Esophagus squamous epithelium (tissue), 5 donors: ENCODE data around the gene HVCN1. TPM values are rescaled to one million over a fixed set of nuclear protein-coding genes. Genes with fewer than 3 reads are reported as not detected.
A peak's percentile ranks its signal among the peaks of the same experiment; 100 is the strongest.
"Not testable (repeated sequence)": the region's sequence is repeated elsewhere in the genome, so short reads cannot be mapped to it uniquely, and the experiment has no call there.

Experiments
- DNase-seq: peaks from one replicate; lab custom pipeline; 2025; lab: John Stamatoyannopoulos, UW
- H3K27ac ChIP-seq, 4 donors: fragments of 200-600 bp; sonication (generic); one replicate each; pipeline ENCODE4 v1.5.1; 2016 to 2019; ENCODE audit warnings: mild to moderate bottlenecking in 1 of 4
- H3K27me3 ChIP-seq, 4 donors: fragments of 200-600 bp; sonication (generic); 1 replicate in 3 of 4; 2 replicates in 1 of 4; pipeline versions ENCODE4 v1.5.1 to v1.6.0; 2017 to 2021; ENCODE audit warnings: antibody characterized with exemption in 1 of 4
- H3K36me3 ChIP-seq, 3 donors: fragments of 200-600 bp; sonication (generic); one replicate each; pipeline ENCODE4 v1.5.1; 2016 to 2019
- H3K4me1 ChIP-seq, 3 donors: fragments of 200-600 bp; sonication (generic); one replicate each; pipeline ENCODE4 v1.5.1; 2017 to 2019
- H3K4me3 ChIP-seq, 4 donors: fragments of 200-600 bp; sonication (generic); 1 replicate in 3 of 4; 2 replicates in 1 of 4; pipeline ENCODE4 v1.5.1; 2016 to 2019; ENCODE audit warnings: mild to moderate bottlenecking in 2 of 4, moderate library complexity in 1 of 4
- H3K9me3 ChIP-seq, 3 donors: fragments of 200-600 bp; sonication (generic); one replicate each; pipeline ENCODE4 v1.5.1; 2016 to 2019
- CTCF ChIP-seq, 6 experiments: fragments of 450-650 bp in 4 of 6; fragments of 200-600 bp in 2 of 6; sonication (generic) in 2 of 6; IDR thresholded peaks; one replicate each; pipeline ENCODE4 v1.5.1; 2016 to 2019; ENCODE audit warnings: antibody characterized with exemption in 6 of 6, mild to moderate bottlenecking in 4 of 6, moderate library complexity in 4 of 6
- POLR2A ChIP-seq, 4 donors: fragments of 450-650 bp; IDR thresholded peaks; one replicate each; pipeline ENCODE4 v1.6.1; 2017; ENCODE audit warnings: antibody characterized with exemption in 4 of 4, mild to moderate bottlenecking in 4 of 4, moderate library complexity in 3 of 4
- WGBS, 2 donors: methylation state at CpG; one replicate each; pipeline ENCODE4 v1.1.5; 2018; 5-methylcytosine and 5-hydroxymethylcytosine counted together
- intact Hi-C: fragments of 100-400 bp; cut with DNase I; formaldehyde crosslinking; loops from one replicate; pipeline ENCODE4 v1.15.0; 2022
- total RNA-seq, 4 donors: library from RNA; depleted of rRNA; stranded (reverse); fragments of >200 nt; gene quantifications; one replicate each; pipeline ENCODE4 v1.1.0, GENCODE V29; 2016
- donor health status: DM: yes; HTN: yes; CAD: no.

The HVCN1 gene
- total RNA-seq, 4 donors from 2014 or later = 1.0 to 5.7 (median 1.7) TPM

GRCh38 chr12:110613771-110614684 is 74.9 kb downstream of the HVCN1 start, which contains the start of gene TCTN1:
Gene TCTN1 (plus strand): TSS chr12:110614129. CDS start chr12:110614183, 54 bp downstream.
- peak within 1 kb of the TSS; percentile 68 to 83 (median 75) for H3K27ac ChIP-seq
- no peaks in the 10 kb centered on the region for H3K36me3 ChIP-seq
- H3K27me3 ChIP-seq = no peaks in the 10 kb centered on the region
- no peaks in the 10 kb centered on the region for H3K9me3 ChIP-seq
- peak within 1 kb of the TSS; percentile 57 to 81 (median 74) for H3K4me3 ChIP-seq
- TF ChIP-seq CTCF (IDR thresholded peaks at IDR 0.05) (peak in 2 of 6 experiments; percentile 10 to 26), POLR2A (IDR thresholded peaks at IDR 0.05) (peak in 2 of 4 donors; percentile 16 to 65)
- 4 to 6% methylated on average over 9 to 22 of the region's 60 CpGs for WGBS, 2 donors
- H3K4me1 ChIP-seq = peaks cover 0 to 15% (median 8%) of the 10 kb centered on the region in 3 donors
- intact Hi-C loops = no loop called here
- peak; percentile 72 for DNase-seq

DNA sequence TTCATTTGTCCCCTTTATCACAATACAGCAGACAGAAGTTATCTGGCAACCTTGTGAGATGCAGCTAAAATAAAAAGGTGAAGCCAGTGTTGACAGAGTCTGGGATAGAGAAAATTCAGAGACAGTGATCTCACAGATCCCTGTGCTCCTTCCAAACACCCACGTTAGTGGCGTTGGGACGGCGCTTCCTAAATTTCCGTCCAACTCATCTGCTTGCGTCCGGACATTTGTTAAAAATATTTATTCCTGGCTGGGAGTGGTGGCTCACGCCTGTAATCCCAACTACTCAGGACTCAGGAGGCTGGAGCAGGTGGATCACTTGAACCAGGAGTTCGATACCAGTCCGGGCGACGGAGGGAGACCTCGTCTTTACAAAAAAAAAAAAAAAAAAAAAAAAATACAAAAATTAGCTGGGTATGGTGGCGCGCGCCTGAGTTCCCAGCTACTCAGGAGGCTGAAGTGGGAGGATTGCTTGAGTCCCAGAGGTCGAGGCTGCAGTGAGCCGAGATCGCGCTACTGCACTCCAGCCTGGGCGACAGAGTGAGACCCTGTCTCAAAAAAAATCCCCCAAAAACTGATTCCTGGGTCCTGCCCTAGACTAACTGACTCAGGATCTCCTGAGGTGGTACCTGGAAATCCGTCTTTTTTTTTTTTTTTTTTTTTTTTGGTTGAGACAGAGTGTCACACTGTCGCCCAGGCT is 75.7 kb downstream of the HVCN1 start:
- H3K36me3 ChIP-seq = no peaks in the 10 kb centered on the region
- H3K27me3 ChIP-seq = no peaks in the 10 kb centered on the region
- DNase-seq = no peak
- no peaks in the 10 kb centered on the region for H3K9me3 ChIP-seq
- peak overlapping the region; percentile 57 to 81 (median 74) for H3K4me3 ChIP-seq
- H3K27ac ChIP-seq = peak overlapping the region; percentile 68 to 83 (median 75)
- H3K4me1 ChIP-seq = peaks cover 0 to 15% (median 8%) of the 10 kb centered on the region in 3 donors
- intact Hi-C loops = no loop called here
- no peak for TF ChIP-seq CTCF (IDR thresholded peaks at IDR 0.05)
- TF ChIP-seq POLR2A (IDR thresholded peaks at IDR 0.05) = no peak
- WGBS, 2 donors = 71 to 73% methylated on average over 20 to 21 of the region's 23 CpGs

GRCh38 chr12:110606253-110606611 is 82.7 kb downstream of the HVCN1 start:
- Histone ChIP-seq H3K4me3 (peak overlapping the region in 1 of 4 donors; percentile 31), H3K27ac (peak overlapping the region in 3 of 4 donors; percentile 5 to 48 (median 38)), H3K9me3 (no peaks in the 10 kb centered on the region), H3K4me1 (peaks cover 0 to 3% (median 0%) of the 10 kb centered on the region in 3 donors), H3K27me3 (no peaks in the 10 kb centered on the region), H3K36me3 (no peaks in the 10 kb centered on the region)
- 71 to 95% methylated on average over 5 to 8 of the region's 8 CpGs for WGBS, 2 donors
- intact Hi-C loops = no loop called here
- DNase-seq = no peak
- TF ChIP-seq POLR2A (IDR thresholded peaks at IDR 0.05) (no peak), CTCF (IDR thresholded peaks at IDR 0.05) (no peak)

DNA sequence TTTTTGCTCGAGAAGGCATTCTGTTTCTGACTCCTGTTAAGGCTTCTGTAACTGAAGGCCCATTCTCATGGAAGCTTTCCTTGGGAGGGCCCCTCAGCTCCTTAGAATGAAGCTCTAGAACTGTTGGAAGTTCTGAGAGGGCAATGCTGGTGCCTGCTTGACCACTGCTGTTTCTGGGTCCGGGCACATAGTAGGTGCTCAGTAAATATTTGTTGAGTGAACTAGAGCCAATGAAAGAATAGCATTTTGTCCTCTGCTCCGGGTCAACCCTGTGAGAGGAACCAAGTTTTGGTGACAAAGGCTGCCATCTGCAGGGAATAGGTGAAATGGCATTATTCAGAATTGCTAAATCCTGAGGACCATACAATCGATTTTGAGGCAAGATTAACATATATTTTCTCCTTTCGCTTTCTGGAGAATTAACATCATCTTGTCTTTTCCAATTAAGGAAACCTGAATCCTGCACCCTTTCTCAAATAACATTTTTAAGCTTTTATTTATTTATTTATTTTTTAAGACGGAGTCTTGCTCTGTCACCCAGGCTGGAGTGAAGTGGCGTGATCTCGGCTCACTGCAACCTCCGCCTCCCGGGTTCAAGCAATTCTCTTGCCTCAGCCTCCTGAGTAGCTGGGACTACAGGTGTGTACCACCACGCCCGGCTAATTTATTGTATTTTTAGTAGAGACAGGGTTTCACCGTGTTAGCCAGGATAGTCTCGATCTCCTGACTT is 86.7 kb downstream of the HVCN1 start:
- intact Hi-C loops = loop anchor here (5.0 kb wide), 2 partner anchors 90 to 155 kb away; no protein-coding TSS in a partner anchor
- not testable (repeated sequence) for H3K9me3 ChIP-seq, H3K27ac ChIP-seq, H3K27me3 ChIP-seq, H3K36me3 ChIP-seq, H3K4me3 ChIP-seq, DNase-seq
- 49 to 53% methylated on average over 13 of the region's 14 CpGs for WGBS, 2 donors
- TF ChIP-seq CTCF (IDR thresholded peaks at IDR 0.05) = peak; percentile 42 to 84 (median 75)
- peaks cover 0 to 14% (median 2%) of the 10 kb centered on the region in 3 donors for H3K4me1 ChIP-seq
